GM19238 (cell line): ENCODE data around the gene CHL1.

ENCODE experiments used
- DNase-seq: peaks from one replicate; pipeline ENCODE4 v3.0.0; 2011; ENCODE audit warnings: low spot score; ENCODE audit not compliant: insufficient read length

The CHL1 gene, protein sequence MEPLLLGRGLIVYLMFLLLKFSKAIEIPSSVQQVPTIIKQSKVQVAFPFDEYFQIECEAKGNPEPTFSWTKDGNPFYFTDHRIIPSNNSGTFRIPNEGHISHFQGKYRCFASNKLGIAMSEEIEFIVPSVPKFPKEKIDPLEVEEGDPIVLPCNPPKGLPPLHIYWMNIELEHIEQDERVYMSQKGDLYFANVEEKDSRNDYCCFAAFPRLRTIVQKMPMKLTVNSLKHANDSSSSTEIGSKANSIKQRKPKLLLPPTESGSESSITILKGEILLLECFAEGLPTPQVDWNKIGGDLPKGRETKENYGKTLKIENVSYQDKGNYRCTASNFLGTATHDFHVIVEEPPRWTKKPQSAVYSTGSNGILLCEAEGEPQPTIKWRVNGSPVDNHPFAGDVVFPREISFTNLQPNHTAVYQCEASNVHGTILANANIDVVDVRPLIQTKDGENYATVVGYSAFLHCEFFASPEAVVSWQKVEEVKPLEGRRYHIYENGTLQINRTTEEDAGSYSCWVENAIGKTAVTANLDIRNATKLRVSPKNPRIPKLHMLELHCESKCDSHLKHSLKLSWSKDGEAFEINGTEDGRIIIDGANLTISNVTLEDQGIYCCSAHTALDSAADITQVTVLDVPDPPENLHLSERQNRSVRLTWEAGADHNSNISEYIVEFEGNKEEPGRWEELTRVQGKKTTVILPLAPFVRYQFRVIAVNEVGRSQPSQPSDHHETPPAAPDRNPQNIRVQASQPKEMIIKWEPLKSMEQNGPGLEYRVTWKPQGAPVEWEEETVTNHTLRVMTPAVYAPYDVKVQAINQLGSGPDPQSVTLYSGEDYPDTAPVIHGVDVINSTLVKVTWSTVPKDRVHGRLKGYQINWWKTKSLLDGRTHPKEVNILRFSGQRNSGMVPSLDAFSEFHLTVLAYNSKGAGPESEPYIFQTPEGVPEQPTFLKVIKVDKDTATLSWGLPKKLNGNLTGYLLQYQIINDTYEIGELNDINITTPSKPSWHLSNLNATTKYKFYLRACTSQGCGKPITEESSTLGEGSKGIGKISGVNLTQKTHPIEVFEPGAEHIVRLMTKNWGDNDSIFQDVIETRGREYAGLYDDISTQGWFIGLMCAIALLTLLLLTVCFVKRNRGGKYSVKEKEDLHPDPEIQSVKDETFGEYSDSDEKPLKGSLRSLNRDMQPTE (N-terminal part only)

DNA sequence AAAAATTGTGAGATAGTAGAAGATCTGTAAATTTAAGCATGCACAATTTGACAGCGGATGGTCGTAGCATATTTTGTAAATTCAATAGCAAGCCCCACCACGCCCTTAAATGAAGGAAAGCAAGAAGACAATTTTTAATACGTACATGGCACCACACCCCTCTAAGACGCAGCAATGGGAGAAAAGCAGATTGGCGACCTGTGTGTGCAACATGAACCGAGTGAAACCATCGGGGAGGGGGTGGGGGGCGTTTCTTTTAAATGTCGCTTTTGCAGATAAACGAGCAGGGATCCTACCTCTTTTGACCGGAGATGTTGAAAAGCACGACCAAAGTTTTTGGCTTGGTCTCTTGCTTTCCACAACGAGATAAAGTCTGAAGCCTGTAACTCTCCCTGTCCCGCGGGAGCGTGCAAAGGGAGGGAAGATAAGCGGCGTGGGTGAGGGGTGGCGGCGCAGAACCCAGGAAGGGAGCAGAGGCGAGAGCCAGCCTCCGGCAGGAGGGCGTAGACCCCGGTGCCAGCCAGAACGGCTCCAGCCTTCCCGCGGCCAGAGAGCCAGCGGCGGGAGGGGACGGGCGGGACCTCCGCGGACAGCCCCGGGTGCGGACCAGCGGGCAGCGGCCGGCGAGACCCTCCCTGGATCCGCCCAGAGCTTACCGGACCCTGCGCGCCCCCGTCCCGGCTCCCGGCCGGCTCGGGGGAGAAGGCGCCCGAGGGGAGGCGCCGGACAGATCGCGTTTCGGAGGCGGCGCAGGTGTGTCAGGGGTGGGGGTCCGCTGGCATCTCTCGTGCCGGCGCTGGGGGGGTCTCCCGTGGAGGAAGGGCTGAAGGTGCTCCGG, at the start of gene CHL1:
TSS of gene CHL1 (plus strand) at position 453 of the 838 bp plus-strand sequence. CDS start 123,014 bp downstream, outside the sequence.
- DNase-seq, result no peak

DNA sequence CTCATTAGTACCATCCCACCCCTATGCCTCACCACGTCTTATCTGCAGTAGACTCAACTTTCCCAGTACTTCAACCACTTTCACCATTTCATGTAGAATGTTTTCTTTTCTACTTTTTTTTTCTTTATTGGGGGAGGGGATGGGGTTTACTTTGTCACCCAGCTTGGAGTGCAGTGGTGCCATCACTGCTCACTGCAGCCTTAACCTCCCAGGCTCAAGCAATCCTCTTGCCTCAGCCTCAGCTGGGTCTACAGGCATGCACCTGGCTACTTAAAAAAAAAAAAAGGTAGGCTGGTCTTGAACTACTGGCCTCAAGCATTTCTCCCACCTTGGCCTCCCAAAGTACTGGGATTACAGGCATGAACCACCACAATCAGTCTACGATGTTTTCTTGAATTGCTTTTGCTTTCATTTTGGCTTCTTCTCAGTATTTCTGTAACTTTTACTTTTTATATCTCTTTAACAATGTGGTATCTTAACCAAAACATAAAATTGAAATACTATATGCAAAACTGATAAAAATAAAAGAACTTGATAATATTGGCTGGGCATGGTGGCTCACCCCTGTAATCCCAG, 44.9 kb upstream of the CHL1 start:
- no peak for DNase-seq

DNA sequence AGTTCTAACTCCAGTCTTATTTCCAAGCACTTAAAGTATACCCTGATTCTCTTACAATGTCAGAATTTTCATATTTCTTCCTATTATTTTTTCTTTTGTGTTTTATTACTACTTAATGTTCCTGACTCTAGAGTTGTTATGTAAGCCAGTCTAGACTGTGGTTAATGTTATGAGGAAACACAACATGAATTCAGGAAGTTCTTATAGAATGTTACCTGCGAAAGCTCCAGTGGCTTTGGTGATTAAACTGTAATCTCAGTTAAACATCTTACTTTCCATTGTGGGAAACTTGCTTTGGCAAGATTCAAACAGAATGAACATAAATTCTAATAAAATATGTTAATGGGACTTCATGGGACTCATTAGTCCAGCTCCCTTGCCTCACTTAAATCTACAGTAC, 36.6 kb upstream of the CHL1 start:
- DNase-seq, result no peak

DNA sequence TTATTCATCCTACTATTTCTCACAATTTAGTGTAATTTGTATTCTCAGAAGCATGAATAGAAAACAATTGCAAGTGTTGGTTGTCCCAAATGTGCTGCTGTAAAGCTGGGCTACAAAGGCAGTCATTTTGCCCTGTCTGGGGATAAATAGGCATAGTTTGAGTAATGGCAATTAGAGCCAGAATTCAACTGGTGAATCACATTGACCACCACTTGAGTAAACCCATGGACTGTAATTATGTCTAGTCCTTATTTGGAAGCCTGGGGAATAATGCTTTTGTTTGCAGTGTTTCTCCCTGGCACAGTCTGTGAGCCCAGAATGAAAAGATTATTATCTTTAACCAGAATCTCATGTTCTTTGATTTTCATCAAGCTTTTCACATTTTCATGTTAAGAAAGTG, 30.5 kb upstream of the CHL1 start:
- DNase-seq, result no peak

DNA sequence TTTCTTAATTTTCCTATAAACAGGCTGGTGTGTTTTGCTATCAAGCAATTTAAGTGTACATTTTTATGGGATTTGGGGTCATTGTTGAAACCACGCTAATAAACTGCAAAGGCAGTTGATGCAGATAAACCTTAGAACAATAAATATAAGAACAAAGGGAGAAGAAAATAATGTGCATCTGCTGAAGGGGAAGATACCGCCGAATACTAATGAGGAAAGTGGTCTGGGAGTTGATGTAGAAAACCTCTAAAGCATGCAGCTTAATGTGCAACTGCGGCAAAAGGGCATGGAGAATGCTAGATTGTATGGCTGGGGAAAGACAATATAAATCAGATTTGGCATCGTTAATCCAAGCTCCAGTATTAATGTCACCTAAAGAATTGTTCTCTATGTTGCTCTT, 29.8 kb upstream of the CHL1 start:
- DNase-seq, result no peak

DNA sequence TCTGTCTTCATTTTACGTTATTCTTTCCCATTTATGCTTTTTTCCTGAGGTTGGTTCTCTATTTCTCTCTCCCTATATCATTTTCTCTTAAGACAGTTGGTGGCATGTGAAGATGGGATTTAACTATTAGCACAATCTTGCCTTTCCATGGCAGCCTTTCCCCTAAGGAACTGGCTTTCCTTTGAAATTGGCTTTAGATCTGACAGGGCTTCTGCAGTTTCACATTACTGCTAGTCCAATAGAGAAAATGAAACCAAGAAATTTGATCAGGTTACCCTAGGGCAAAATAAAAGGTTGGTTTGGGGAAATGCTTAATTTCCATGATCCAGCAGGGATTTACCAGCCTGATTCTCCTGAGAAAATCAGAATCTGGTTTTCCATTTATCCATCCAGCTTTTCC, 22.7 kb upstream of the CHL1 start:
- no peak for DNase-seq

DNA sequence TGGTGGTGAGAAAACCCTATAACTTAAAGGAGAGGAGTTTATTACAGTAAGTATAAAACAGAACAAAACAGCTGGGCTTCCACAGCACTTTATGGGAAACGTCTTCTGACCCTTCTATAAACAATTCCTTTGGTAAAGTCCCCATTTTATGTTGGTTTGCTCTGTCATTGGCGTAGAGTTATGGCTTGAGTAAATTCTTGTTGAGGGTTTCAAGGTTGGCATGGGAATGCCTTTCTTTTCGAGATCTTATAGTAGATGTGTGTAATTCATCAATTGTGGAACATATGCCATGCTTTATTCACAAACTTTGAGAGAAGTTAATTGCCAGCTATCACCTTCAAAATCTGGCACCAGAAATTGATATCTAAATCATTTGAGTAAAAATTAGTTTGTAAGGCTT, 11.6 kb upstream of the CHL1 start:
- no peak for DNase-seq

DNA sequence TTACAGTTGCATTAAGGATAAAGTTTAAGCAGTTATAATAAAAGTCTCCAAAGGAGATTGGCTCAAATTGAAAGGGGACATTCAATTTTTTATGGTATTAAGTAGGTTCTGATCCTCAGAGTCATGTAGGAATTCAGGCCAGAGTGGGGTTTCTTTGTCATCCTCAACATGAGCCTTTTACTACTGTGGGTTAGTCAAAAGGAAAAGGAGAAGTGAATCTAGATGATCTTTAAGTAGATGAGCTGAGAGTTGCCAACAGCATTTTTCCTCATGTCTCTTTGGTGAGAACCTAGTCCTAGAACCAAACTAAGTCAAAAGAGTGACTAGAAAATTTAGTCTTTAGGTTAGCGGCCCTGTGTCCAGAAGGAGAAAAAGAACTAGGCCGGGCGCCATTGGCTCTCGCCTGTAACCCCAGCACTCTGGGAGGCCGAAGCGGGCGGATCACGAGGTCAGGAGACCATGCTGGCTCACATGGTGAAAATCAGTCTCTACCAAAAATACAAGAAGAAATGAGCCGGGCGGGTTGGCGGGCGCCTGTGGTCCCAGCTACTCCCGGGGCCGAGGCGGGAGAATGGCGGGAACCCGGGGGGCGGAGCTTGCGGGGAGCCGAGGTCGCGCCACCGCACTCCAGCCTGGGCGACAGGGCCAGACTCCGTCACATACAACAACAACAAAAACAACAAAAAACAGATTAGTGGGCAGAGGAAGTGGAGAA, 4.2 kb upstream of the CHL1 start:
- DNase-seq, result no peak

DNA sequence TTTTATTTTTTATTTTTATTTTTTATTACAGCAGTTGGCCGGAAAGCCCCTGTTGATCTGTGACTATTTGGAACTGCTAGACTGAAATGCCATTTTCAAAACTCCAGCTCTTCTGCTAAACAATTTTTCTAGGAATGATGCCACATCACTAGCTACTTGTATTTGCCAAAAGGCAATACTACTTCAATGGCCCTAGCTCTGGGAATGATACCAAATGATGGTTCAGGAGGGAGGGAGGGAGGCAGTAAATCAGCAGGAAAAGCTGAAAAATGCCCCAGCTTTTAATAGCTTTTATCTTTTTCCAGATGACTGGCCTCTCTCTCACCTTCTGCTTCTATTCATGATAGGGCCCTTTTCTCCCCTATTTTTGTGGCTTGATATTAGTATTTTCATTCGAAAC, 2.6 kb upstream of the CHL1 start:
- DNase-seq, result no peak

DNA sequence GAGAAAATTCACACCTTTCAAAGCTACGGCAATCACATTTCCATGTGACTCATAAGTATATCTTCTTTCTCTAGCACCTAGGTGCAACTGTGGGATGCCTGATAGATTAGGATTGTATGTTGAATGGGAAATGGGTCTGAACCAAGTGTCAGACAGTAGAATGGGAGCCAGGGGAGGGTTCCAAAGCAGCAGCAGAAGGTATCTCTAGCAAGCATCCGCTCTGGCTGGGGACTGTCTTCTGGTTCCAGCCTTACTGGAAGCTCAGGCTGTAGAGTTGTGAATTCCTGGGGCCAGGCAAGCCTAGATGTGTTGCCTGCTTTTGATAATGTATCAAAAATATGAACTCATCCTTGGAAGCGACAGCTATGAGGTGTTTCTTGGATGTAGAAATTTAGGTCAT, 2.1 kb upstream of the CHL1 start:
- DNase-seq, result no peak

DNA sequence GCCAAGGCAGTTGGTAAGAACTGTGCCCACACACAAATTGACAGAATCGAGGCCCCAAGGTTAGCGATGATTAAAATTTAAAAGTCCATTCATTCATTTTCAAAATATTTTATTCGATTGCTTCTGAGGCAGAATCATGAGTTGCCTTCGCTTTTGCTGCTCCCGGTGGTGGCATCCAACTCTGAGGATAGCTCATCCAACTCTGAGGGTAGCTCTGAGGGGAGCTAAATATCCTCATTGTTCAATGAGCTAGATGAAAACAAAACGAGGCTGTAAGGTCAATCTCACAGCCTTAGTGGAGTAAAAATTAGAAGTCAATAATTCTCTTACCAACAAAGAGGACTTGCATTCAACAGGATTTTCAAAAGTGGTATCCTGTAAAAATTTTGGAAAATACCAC, 897 bp upstream of the CHL1 start:
- DNase-seq, result no peak

DNA sequence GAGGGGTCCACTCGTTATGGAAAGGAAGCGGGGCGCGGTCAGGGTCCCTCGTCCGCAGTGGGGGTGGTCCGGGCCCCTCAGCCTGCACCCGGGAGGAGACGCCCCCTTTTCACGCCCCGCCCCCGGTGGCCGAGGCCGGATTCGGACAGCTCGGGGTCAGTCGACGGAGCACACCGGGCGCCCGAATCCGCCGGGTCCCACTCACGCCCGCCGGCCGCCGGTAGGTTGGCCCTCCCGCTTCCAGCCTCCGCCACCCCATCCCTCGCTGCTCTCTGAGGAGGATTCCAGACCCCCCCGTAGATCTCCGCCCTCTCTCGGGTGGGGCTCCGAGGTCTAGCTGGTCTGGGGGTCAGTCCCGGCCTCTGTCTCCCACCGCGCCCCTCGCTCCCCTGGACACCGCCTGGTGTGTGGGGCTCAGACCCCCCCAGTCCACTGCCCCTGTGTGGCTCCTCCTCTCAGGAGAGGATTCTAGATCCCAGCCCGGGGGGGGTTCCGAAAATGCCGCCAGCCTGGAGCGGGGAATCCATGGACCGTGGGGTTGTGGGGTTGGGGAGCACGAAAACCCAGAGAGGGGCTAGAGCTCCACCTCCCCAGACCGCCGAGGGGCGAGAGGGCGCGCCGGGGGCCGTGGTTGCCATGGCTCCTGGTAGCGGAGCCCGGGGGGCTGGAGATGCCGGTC, 725 bp downstream of the CHL1 start:
- DNase-seq, result peak; percentile 21

DNA sequence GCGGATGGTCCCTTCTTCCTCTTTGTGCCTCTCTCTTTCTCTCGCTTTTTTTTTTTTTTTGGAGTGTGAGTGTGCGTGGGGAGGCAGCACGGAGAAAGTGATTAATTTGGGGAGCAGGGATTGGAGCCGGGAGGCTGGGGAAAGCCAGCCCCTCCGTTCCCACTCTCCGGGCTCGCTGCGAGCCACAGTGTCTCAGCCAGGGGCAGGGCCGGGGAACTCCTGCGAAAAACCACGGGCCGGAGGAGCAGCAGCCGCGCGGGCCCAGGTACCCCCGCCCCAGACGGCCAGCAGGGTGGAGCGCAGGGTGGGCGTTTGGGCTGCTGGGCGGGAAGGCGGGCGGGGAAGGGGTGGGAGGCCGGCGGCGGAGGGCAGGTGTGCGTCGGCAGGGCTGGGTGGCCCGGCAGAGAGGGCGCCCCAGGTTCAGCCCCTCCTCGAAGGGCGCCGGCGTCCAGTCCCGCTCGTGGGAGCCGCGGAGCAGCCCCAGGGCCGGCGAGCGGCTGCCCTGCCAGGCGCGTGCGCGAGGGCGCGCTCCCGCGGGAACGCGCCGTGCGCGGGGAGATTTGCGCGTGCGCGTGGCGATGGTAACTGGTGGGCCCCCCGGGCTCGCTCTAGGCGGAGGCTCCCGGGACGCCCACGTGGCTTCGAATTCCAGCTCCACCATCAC, 1.4 kb downstream of the CHL1 start:
- DNase-seq, result peak; percentile 30

DNA sequence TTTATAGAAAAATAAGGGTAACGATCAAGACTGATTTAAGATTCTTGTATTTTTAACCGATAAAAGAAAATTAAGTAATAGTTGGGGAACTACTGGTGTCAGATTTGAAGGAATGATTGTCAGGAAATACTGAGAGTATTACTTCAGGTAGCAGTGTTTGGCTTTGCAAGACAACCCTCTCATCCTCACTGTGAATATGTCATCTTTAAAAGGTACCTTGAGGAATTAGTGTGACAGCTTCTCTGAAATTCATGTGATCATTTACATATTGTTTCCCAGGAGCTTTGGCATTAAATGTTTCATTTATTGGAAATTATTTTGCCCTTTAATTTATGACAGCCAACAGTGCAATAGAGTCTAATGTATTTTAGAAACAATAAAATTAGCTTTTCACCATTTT, 3.3 kb downstream of the CHL1 start:
- DNase-seq, result no peak

DNA sequence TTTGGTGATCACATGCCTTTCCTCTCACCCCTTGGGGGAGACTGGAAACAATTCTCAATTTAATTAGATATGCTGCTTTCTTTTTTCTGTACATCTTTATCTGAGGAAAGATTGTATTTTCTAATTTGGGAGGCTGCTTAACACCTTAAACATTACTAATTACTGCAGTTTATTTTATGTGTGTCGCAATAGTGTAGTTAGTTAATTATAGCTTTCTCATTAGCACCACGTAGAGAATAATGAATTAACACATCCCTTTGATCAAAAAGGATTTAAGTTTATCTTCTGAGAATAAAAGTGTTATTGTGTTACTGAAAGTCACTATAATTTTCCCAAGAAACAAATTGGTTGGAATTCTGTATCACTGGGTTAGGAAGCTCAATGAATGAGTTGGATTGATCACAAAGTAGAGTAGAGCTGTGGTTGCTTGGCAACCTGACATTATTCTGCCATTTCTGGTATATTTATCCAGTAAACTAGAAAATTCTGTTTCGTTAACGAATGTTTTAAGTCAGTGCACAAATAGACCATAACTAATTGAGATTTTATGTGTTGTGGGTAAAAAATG, 4.3 kb downstream of the CHL1 start:
- no peak for DNase-seq

DNA sequence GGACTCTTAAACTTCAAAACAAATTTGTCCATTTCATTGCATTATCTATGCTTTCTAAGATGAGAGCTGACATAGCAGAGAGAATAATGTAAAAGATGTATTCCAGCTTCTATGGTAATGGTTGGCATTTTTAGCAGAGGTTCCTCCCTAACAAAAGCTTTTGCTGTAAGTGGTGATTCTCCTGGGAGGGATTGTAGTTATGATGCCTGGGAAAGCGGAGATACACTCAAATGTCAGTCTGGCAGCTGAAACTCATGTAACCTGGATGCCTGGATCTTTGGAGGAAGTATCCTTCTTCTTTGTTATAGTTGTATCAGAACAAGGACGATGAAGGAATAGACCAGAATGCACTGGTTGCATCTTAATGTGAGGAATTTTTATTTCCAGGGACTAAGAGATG, 7.5 kb downstream of the CHL1 start:
- no peak for DNase-seq

DNA sequence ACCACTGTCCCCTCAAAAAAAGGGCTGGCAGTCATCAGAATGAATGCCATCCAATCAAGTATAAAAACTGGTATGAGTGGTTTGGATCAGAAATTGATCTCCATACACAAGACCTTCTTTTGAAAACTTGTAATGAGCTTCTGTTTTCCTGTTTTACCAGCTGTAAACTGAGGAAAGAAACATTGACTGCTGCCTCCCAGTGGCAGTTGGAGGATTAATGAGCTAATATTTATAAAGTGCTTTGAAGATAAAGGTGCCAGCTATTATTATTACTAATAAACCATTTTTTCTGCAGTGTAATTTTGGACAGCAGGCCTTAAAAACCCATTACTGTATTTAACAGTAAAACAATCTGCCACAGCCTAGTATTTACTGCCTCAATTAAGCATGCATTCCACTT, 11.4 kb downstream of the CHL1 start:
- DNase-seq, result no peak

DNA sequence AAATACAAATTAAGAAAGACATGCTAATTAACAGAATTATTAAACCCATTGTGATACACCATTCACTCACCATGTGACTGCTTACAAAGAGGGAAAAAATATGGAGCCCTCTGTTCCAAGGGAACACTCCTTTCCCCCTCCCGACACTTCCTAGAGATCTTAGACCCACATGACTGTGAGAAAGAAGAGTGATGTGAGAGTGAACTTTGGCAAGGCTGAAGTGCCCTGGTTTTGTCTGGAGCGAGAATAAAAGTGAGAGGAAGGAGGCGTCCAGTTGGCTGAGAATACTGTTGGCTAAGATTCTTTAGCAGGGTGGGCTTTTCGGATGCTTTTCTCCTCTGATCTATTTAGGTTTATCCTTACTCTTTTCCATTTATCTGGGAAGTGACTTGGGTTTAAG, 14.1 kb downstream of the CHL1 start:
- no peak for DNase-seq

DNA sequence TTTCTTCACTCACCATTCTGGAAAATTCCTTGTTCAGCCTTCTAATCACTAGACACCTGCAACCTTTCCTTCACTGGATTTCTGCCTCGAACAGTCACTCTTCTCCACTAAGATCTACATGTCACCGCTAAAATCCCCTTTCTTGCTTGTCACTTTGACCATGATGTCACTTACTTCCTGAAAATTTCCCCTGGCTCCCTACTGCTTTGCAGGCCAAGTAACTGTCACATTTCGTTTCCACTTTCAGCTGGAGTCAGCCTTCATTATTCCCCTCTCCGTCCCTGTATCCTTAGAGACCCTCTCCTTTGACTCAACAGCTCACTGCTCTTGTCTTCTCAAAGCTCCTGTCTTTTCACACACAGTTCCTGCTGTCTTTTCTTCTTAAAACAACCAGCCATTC, 15.9 kb downstream of the CHL1 start:
- no peak for DNase-seq
